NCI-H1417 (cell line): ENCODE results near the gene CKB.

Experiments
- DNase-seq, 3 experiments: peaks; one replicate each; lab custom pipeline; 2025; lab: John Stamatoyannopoulos, UW

Gene CKB

GRCh38 chr14:103537175-103537990 is 14.8 kb upstream of the CKB start:
- DNase-seq, result no peak

GRCh38 chr14:103536693-103537092 is 14.1 kb upstream of the CKB start:
- no peak for DNase-seq

GRCh38 chr14:103535891-103536565 is 13.4 kb upstream of the CKB start:
- DNase-seq, result no peak

GRCh38 chr14:103535081-103535890 is 12.7 kb upstream of the CKB start:
- no peak for DNase-seq

- no peak for DNase-seq
Observed at GRCh38 chr14:103534576-103535061, 12.0 kb upstream of the CKB start.

GRCh38 chr14:103533999-103534575 is 11.5 kb upstream of the CKB start:
- DNase-seq, result no peak

- no peak for DNase-seq
Observed at GRCh38 chr14:103533137-103533998, 10.7 kb upstream of the CKB start.

GRCh38 chr14:103532216-103533136 is 9.8 kb upstream of the CKB start:
- DNase-seq, result no peak

- no peak for DNase-seq
Observed at GRCh38 chr14:103531421-103532215, 9.0 kb upstream of the CKB start.

GRCh38 chr14:103530831-103531230 is 8.2 kb upstream of the CKB start:
- no peak for DNase-seq

- no peak for DNase-seq
Observed at GRCh38 chr14:103530390-103530789, 7.8 kb upstream of the CKB start.

GRCh38 chr14:103529383-103530365 is 7.0 kb upstream of the CKB start:
- DNase-seq, result no peak

- peak; percentile 88 to 96 (median 92) for DNase-seq
Observed at GRCh38 chr14:103528587-103529382, 6.2 kb upstream of the CKB start, which contains the start of gene TRMT61A. Gene TRMT61A (plus strand): TSS chr14:103529196. CDS start chr14:103529979, 783 bp downstream.

- peak; percentile 14 to 66 (median 45) for DNase-seq
Observed at GRCh38 chr14:103528146-103528586, 5.5 kb upstream of the CKB start.

GRCh38 chr14:103527408-103528145 is 4.9 kb upstream of the CKB start:
- no peak for DNase-seq

- DNase-seq, result no peak
Observed at GRCh38 chr14:103526914-103527248, 4.3 kb upstream of the CKB start.
